ENCODE data around the gene SNTG2.
"Not testable (repeated sequence)": the region's sequence is repeated elsewhere in the genome, so short reads cannot be mapped to it uniquely, and the experiment has no call there.

Gene SNTG2

DNA sequence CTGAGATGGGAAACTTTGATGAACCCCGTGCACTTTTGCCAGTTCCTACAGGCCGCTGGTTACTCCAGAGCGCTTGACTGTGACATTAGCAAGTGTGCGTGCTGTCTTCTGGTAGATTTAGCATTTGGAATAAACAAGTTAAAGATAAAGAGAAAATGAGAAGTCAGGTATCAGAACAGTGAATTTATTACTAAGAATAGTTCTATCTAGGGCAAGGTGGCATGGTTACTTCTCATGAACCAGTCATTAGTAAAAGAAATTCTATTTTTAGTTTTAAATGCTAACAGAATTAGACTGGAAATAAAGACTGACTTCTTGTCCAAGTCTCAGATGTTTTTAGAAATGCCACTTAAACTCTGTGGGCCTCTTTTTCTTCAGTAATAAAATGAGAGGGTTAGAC, 258.6 kb downstream of the SNTG2 start:
- Histone ChIP-seq H3K4me3 (ENCODE audit: low read length) (no peak overlapping the region), H3K27me3 (ENCODE audit: control insufficient read depth, insufficient read depth, low read length) (no peaks in the 10 kb centered on the region), H3K27ac (ENCODE audit: low read length) (no peak overlapping the region), H3K9ac (ENCODE audit: low read length) (no peak overlapping the region), H3K4me1 (ENCODE audit: control insufficient read depth, low read depth, low read length) (no peaks in the 10 kb centered on the region), H3K9me3 (ENCODE audit: control insufficient read depth, low read depth, low read length) (peaks cover 9% of the 10 kb centered on the region), H3K36me3 (ENCODE audit: control insufficient read depth, low read depth, low read length) (peaks cover 3% of the 10 kb centered on the region)

DNA sequence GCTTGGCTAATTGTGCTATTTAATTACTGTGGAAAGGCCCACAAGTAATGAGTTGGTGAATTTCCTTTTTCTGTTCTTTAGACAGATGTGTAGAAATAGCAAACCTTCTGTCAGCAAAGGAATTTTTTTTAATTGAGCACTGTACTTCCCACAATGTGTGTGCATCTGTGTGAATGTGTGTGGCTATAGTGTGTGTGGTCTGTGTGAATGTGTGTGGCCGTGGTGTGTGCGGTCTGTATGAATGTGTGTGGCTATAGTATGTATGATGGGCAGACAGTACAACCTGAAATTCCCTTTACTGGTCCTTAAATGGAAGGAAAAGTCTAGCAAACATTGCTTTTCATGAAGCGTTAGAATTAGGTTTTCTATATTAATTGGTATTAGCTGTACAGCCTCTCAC, 259.1 kb downstream of the SNTG2 start:
- no peaks in the 10 kb centered on the region for H3K27me3 ChIP-seq (ENCODE audit: control insufficient read depth, insufficient read depth, low read length)
- H3K4me1 ChIP-seq (ENCODE audit: control insufficient read depth, low read depth, low read length): no peaks in the 10 kb centered on the region
- peaks cover 9% of the 10 kb centered on the region for H3K9me3 ChIP-seq (ENCODE audit: control insufficient read depth, low read depth, low read length)
- H3K36me3 ChIP-seq (ENCODE audit: control insufficient read depth, low read depth, low read length): peaks cover 3% of the 10 kb centered on the region
- H3K27ac ChIP-seq (ENCODE audit: low read length): no peak overlapping the region
- H3K9ac ChIP-seq (ENCODE audit: low read length): no peak overlapping the region
- no peak overlapping the region for H3K4me3 ChIP-seq (ENCODE audit: low read length)

DNA sequence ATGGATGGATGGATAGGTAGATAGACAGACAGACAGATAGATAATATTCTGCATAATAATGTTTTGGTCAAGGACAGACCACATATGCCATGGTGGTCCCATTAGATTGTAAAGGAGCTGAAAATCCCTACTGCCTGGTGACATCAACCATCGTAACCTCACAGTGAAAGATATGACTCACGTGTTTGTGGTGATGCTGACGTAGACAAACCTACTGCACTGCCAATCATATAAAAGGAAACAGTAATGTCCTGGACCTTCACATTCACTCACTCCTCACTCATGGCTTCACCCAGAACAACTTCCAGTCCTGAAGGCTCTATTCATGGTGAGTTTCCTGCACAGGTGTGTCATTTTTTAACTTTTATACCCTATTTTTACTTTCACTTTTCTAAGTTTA, 259.7 kb downstream of the SNTG2 start:
- H3K4me1 ChIP-seq (ENCODE audit: control insufficient read depth, low read depth, low read length): no peaks in the 10 kb centered on the region
- H3K9ac ChIP-seq (ENCODE audit: low read length): no peak overlapping the region
- H3K27ac ChIP-seq (ENCODE audit: low read length): no peak overlapping the region
- no peaks in the 10 kb centered on the region for H3K27me3 ChIP-seq (ENCODE audit: control insufficient read depth, insufficient read depth, low read length)
- peaks cover 9% of the 10 kb centered on the region for H3K9me3 ChIP-seq (ENCODE audit: control insufficient read depth, low read depth, low read length)
- no peak overlapping the region for H3K4me3 ChIP-seq (ENCODE audit: low read length)
- H3K36me3 ChIP-seq (ENCODE audit: control insufficient read depth, low read depth, low read length): peaks cover 3% of the 10 kb centered on the region

DNA sequence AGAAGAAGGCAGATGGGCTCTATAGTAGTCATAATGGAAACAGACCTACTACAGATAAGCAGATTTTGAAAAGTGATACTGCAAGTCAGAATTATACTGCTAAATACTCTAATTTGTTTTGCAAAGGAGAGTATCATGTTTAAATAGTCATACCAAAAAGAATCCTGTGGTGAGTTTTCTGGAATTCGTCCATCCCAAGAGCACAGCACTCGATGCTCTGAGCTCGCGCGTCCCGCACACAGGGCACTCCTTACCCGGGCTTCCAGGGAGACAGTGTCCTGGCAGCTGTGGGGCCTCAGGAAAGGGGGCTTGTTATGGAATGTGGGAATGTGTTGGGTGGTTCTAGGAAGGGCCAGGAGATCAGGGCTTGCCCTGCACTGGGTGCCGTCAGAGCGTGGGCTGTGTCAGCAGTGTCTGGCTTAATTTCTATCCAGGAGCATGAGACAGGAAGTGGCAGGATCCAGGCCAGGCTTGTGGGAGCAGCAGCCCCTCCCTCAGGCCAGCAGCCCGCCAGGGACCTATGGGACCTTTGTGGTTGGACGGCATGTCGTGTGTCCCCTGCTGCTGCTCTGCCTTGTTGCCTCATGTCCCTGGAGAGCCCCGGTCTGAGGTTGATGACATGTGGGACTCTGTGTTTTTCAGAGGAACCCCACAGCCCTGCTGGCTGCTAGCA, 269.4 kb downstream of the SNTG2 start:
- no peak overlapping the region for H3K4me3 ChIP-seq (ENCODE audit: low read length)
- H3K9me3 ChIP-seq (ENCODE audit: control insufficient read depth, low read depth, low read length): no peaks in the 10 kb centered on the region
- H3K27ac ChIP-seq (ENCODE audit: low read length): no peak overlapping the region
- no peak overlapping the region for H3K9ac ChIP-seq (ENCODE audit: low read length)
- peaks cover 3% of the 10 kb centered on the region for H3K36me3 ChIP-seq (ENCODE audit: control insufficient read depth, low read depth, low read length)
- H3K4me1 ChIP-seq (ENCODE audit: control insufficient read depth, low read depth, low read length): no peaks in the 10 kb centered on the region
- no peaks in the 10 kb centered on the region for H3K27me3 ChIP-seq (ENCODE audit: control insufficient read depth, insufficient read depth, low read length)

DNA sequence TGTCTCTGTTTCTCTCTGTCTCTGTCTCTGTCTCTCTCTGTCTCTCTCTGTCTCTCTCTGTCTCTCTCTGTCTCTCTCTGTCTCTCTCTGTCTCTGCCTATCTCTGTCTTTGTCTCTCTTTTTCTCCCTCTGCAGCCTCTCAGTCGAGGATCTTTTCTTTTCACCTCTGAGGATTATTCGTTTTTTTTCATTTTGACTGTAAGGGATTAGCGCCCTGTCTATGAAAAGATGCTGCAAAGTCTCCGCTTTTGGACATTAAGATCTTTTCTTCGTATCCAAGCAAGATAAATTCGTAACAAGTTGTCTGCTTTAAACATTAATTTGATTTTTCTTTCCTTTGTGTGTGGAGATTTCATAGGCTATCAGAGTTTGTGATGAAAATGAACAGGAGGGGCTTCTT, 271.4 kb downstream of the SNTG2 start:
- H3K4me1 ChIP-seq (ENCODE audit: control insufficient read depth, low read depth, low read length): no peaks in the 10 kb centered on the region
- no peaks in the 10 kb centered on the region for H3K9me3 ChIP-seq (ENCODE audit: control insufficient read depth, low read depth, low read length)
- H3K27me3 ChIP-seq (ENCODE audit: control insufficient read depth, insufficient read depth, low read length): no peaks in the 10 kb centered on the region
- H3K9ac ChIP-seq (ENCODE audit: low read length): no peak overlapping the region
- H3K36me3 ChIP-seq (ENCODE audit: control insufficient read depth, low read depth, low read length): peaks cover 3% of the 10 kb centered on the region
- no peak overlapping the region for H3K27ac ChIP-seq (ENCODE audit: low read length)
- H3K4me3 ChIP-seq (ENCODE audit: low read length): no peak overlapping the region

DNA sequence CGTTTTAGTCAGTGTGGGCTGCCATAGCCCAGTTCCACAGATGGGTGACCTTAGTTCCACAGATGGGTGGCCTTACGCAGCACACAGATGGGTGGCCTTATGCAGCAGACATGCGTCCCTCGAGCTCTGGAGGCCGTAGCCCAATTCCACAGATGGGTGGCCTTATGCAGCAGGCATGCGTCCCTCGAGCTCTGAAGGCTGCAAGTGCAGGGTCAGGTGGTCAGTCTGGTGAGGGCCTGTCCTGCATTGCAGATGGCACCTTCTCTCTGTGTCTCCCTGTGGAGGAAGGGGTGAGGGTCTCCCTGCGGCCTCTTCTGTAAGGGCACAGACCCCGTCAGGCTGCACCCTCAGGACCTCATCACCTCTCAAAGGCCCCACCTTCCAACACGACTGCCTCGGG, 273.1 kb downstream of the SNTG2 start:
- no peak overlapping the region for H3K4me3 ChIP-seq (ENCODE audit: low read length)
- H3K27ac ChIP-seq (ENCODE audit: low read length): no peak overlapping the region
- no peaks in the 10 kb centered on the region for H3K9me3 ChIP-seq (ENCODE audit: control insufficient read depth, low read depth, low read length)
- H3K4me1 ChIP-seq (ENCODE audit: control insufficient read depth, low read depth, low read length): no peaks in the 10 kb centered on the region
- H3K27me3 ChIP-seq (ENCODE audit: control insufficient read depth, insufficient read depth, low read length): no peaks in the 10 kb centered on the region
- H3K36me3 ChIP-seq (ENCODE audit: control insufficient read depth, low read depth, low read length): no peaks in the 10 kb centered on the region
- no peak overlapping the region for H3K9ac ChIP-seq (ENCODE audit: low read length)

DNA sequence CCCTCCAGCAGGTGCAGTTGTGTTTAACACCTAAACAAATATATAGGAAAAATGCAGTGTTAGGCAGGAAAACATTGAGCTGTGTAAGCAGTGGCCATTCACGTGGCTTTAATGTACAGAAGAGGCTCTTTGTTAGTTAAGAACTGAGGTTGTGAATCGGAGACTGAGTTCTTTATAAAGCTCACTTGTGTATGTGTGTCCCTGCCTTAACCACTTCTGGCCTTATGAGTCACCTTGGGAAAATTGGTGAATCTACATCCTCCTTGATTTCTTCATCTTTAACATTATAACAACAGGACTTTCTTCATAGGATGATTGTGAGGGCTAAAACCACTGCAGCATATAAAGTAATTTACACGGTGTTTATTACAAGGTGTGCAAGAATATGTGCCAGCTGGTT, 274.3 kb downstream of the SNTG2 start:
- Histone ChIP-seq H3K27ac (ENCODE audit: low read length) (no peak overlapping the region), H3K27me3 (ENCODE audit: control insufficient read depth, insufficient read depth, low read length) (no peaks in the 10 kb centered on the region), H3K4me3 (ENCODE audit: low read length) (no peak overlapping the region)

DNA sequence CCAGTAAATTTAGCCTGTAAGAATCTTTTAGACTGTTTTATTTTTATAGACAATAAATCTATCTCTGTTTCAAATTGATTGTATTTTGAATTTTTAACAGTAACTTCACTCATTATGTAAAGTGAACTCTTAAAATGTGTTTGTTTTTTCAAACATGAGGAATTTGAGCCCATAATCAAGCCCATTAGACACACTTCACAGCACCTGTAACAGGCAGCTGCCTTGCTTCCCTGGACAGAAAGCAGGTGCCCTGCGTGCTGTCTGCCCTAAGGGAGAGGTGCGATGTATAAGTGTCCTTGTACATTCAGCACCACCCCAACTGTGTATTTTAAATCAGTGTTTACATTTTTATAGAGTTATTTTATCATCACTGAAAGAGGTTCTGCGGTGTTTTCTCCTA, 276.1 kb downstream of the SNTG2 start:
- H3K9me3 ChIP-seq (ENCODE audit: control insufficient read depth, low read depth, low read length): no peaks in the 10 kb centered on the region
- H3K4me3 ChIP-seq (ENCODE audit: low read length): no peak overlapping the region
- H3K36me3 ChIP-seq (ENCODE audit: control insufficient read depth, low read depth, low read length): no peaks in the 10 kb centered on the region
- H3K27ac ChIP-seq (ENCODE audit: low read length): no peak overlapping the region
- H3K4me1 ChIP-seq (ENCODE audit: control insufficient read depth, low read depth, low read length): no peaks in the 10 kb centered on the region
- H3K27me3 ChIP-seq (ENCODE audit: control insufficient read depth, insufficient read depth, low read length): no peaks in the 10 kb centered on the region
- no peak overlapping the region for H3K9ac ChIP-seq (ENCODE audit: low read length)

More for the DNA sequence above, 274.3 kb downstream of the SNTG2 start:
- H3K9me3 ChIP-seq (ENCODE audit: control insufficient read depth, low read depth, low read length): no peaks in the 10 kb centered on the region
- H3K9ac ChIP-seq (ENCODE audit: low read length): no peak overlapping the region
- no peaks in the 10 kb centered on the region for H3K36me3 ChIP-seq (ENCODE audit: control insufficient read depth, low read depth, low read length)
- no peaks in the 10 kb centered on the region for H3K4me1 ChIP-seq (ENCODE audit: control insufficient read depth, low read depth, low read length)

DNA sequence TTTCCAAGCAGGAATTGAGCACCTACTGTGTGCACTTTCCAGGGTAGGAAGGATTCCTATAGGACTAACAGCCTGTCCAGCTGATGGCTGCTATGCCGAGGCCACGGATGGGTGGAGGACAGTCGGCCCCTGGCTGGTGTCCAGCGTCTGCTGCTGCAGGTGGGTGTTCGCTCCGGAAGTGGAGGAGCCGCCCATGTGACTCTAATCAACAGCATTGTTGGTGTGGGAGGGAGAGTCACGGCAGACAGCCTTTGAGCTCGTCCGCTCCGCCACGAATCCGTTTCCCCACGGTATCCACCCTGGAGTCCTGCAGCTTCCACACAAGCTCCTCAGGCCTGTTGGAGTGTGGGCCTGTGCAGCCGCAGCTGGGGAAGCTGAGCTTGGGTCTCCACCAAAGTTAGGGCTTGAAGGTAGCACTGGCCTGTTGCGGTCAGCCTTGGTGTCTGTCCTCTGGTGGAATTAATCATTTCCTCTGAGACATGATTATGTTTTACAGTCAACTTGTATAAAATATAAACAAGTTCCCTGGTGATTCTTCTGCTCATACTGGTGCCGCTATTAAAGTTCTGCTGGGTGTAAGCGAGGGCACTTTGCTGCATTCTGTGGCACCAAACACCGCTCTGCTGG, 276.7 kb downstream of the SNTG2 start:
- Histone ChIP-seq H3K4me1 (ENCODE audit: control insufficient read depth, low read depth, low read length) (no peaks in the 10 kb centered on the region), H3K27me3 (ENCODE audit: control insufficient read depth, insufficient read depth, low read length) (no peaks in the 10 kb centered on the region), H3K36me3 (ENCODE audit: control insufficient read depth, low read depth, low read length) (no peaks in the 10 kb centered on the region), H3K4me3 (ENCODE audit: low read length) (no peak overlapping the region), H3K9me3 (ENCODE audit: control insufficient read depth, low read depth, low read length) (no peaks in the 10 kb centered on the region), H3K9ac (ENCODE audit: low read length) (no peak overlapping the region), H3K27ac (ENCODE audit: low read length) (no peak overlapping the region)

DNA sequence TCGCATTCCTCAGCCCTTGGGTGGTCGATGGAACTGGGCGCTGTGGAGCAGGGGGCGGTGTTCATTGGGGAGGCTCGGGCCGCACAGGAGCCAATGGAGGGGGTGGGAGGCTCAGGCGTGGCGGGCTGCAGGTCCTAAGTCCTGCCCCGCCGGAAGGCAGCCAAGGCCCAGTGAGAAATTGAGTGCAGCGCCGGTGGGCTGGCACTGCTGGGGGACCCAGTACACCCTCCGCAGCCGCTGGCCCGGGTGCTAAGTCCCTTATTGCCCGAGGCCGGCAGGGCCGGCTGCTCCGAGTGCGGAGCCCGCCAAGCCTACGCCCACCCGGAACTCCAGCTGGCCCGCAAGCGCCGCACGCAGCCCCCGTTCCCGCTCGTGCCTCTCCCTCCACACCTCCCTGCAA, 278.9 kb downstream of the SNTG2 start:
- not testable (repeated sequence) for H3K36me3 ChIP-seq (ENCODE audit: control insufficient read depth, low read depth, low read length); H3K27ac ChIP-seq (ENCODE audit: low read length); H3K27me3 ChIP-seq (ENCODE audit: control insufficient read depth, insufficient read depth, low read length); H3K4me1 ChIP-seq (ENCODE audit: control insufficient read depth, low read depth, low read length); H3K4me3 ChIP-seq (ENCODE audit: low read length); H3K9ac ChIP-seq (ENCODE audit: low read length); H3K9me3 ChIP-seq (ENCODE audit: control insufficient read depth, low read depth, low read length)

DNA sequence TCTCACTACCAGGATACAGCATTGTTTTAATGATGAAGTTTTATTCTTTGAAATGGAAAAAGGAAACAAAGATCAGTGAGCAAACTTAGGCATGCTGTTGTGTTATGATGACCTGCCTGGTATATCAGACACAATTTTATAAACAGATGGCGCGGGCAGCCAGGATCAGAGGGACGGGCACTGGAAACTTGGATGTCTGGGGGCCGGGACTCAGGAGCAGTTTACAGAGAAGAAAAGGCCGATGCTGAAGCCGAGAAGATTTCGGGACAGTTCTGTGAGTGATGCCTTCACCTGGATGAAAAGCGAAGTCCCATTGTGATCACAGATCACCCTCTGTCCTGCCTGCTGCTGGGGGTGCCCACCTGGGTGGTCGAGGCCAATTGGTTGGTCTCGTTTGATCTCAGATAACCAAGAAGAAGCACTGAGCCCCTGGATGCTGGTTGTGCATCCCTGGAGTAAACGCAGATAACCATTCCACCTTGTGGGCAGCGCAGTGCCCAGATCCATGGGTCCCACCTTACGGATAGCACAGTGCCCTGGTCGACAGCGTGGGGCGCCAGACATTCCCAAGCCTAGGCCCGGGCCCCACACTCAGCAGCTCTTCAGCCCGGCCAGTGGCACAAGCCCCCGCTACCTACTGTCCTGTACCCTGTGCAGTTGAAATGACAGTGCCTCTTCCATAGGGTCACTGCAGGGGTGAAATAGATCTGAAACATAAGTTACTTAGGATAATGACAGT, 279.7 kb downstream of the SNTG2 start:
- no peaks in the 10 kb centered on the region for H3K4me1 ChIP-seq (ENCODE audit: control insufficient read depth, low read depth, low read length)
- H3K27ac ChIP-seq (ENCODE audit: low read length): no peak overlapping the region
- no peak overlapping the region for H3K9ac ChIP-seq (ENCODE audit: low read length)
- H3K36me3 ChIP-seq (ENCODE audit: control insufficient read depth, low read depth, low read length): no peaks in the 10 kb centered on the region
- no peaks in the 10 kb centered on the region for H3K27me3 ChIP-seq (ENCODE audit: control insufficient read depth, insufficient read depth, low read length)
- no peak overlapping the region for H3K4me3 ChIP-seq (ENCODE audit: low read length)
- no peaks in the 10 kb centered on the region for H3K9me3 ChIP-seq (ENCODE audit: control insufficient read depth, low read depth, low read length)
